Mononuclear cell (primary cell): Measurements from ENCODE around the gene DHCR7. TPM values are rescaled to one million over a fixed set of nuclear protein-coding genes. Genes with fewer than 3 reads are reported as not detected.

Experiments
- H3K27me3 ChIP-seq: 2 replicates; pipeline ENCODE4 v1.6.0; 2011; ENCODE audit warnings: low read length, control low read depth; ENCODE audit not compliant: insufficient read depth
- H3K4me1 ChIP-seq: 2 replicates; pipeline ENCODE4 v1.5.1; 2011; ENCODE audit warnings: mild to moderate bottlenecking, low read length, control low read depth; ENCODE audit not compliant: insufficient read depth
- H3K4me3 ChIP-seq: 2 replicates; pipeline ENCODE4 v1.5.1; 2011; ENCODE audit warnings: mild to moderate bottlenecking, low read length, moderate library complexity
- H3K9me3 ChIP-seq: 2 replicates; pipeline ENCODE4 v1.5.1; 2011; ENCODE audit warnings: low read depth, mild to moderate bottlenecking, control low read depth, low read length
- total RNA-seq: library from RNA; depleted of rRNA; stranded (reverse); fragments of >200 nt; gene quantifications from one replicate; pipeline ENCODE4 v1.2.3, GENCODE V29; 2012

DHCR7 gene
- total RNA-seq, 1 donor, result 5.4 TPM

DNA sequence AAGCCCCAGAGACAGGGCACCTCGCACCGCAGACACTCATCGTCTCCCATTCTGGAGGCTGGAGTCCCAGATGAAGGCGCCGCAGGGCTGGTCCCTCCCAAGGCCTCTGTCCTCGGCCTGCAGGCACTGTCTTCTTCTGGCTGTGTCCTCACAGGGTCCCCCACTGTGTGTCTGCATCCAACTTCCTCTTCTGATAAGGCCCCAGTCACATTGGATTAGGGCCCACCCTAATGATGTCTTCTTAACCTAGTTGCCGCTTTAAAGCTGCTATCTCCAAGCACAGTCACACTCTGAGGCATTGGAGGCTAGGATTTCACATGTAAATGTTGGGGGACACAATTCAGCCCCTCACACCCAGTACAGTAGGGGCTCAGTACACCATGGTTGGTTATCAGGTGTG, 48.9 kb downstream of the DHCR7 start:
- Histone ChIP-seq H3K4me3 (no peak overlapping the region), H3K4me1 (no peaks in the 10 kb centered on the region), H3K27me3 (no peaks in the 10 kb centered on the region), H3K9me3 (no peaks in the 10 kb centered on the region)

GRCh38 chr11:71397961-71398360, 50.2 kb downstream of the DHCR7 start:
- no peaks in the 10 kb centered on the region for H3K27me3 ChIP-seq
- H3K9me3 ChIP-seq, result no peaks in the 10 kb centered on the region
- H3K4me3 ChIP-seq, result no peak overlapping the region
- no peaks in the 10 kb centered on the region for H3K4me1 ChIP-seq

- Histone ChIP-seq H3K4me3 (no peak overlapping the region), H3K9me3 (no peaks in the 10 kb centered on the region), H3K27me3 (no peaks in the 10 kb centered on the region), H3K4me1 (no peaks in the 10 kb centered on the region)
Observed at GRCh38 chr11:71397331-71397860, 50.8 kb downstream of the DHCR7 start.

- no peaks in the 10 kb centered on the region for H3K27me3 ChIP-seq
- no peaks in the 10 kb centered on the region for H3K4me1 ChIP-seq
- H3K4me3 ChIP-seq, result no peak overlapping the region
- no peaks in the 10 kb centered on the region for H3K9me3 ChIP-seq
Observed at GRCh38 chr11:71396548-71397123, 51.6 kb downstream of the DHCR7 start.

DNA sequence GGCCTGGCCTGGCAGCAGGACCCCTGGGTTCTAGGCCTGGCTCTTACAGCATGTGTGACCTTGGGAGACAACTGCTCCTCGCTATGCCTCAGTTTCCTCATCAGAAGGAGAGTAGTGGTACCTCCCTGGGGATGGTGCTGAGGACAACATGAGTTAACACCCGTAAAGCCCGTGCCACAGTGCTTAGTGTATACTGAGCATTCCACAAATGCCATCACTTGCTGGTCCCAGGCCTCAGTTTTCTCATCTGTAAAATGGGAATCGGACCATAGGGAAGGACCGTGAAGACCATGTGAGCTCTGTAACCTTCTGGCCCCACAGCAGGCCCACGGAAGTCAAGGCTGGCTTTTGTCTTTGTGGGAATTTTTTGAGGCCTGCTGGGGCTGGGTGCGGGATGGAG, 52.4 kb downstream of the DHCR7 start:
- H3K4me1 ChIP-seq, result no peaks in the 10 kb centered on the region
- no peaks in the 10 kb centered on the region for H3K9me3 ChIP-seq
- no peak overlapping the region for H3K4me3 ChIP-seq
- H3K27me3 ChIP-seq, result no peaks in the 10 kb centered on the region

- Histone ChIP-seq H3K4me3 (no peak overlapping the region), H3K4me1 (no peaks in the 10 kb centered on the region), H3K27me3 (no peaks in the 10 kb centered on the region), H3K9me3 (no peaks in the 10 kb centered on the region)
Observed at GRCh38 chr11:71395263-71395560, 53.0 kb downstream of the DHCR7 start.

GRCh38 chr11:71393283-71393682, 54.9 kb downstream of the DHCR7 start:
- H3K4me3 ChIP-seq, result no peak overlapping the region
- no peaks in the 10 kb centered on the region for H3K4me1 ChIP-seq
- no peaks in the 10 kb centered on the region for H3K27me3 ChIP-seq
- H3K9me3 ChIP-seq, result no peaks in the 10 kb centered on the region

DNA sequence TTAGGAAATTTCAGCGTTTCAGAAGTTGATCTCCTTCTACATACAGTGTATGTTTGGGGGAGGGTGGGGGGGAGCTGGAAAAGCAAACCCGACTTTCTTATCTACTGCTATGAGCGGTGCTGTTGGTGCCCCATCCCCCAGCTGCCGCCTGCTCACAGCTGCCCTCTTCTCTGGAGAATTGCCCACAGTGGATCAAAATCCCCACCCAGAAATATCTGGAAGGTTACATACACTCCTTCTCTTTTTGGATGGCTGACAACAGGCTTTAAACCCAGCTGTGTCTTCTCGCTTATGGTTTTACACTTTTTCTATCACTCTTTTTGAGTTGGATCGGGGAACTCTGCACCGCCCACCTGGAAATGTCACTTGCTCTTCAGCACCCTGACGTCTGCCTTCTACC, 56.4 kb downstream of the DHCR7 start:
- no peaks in the 10 kb centered on the region for H3K27me3 ChIP-seq
- no peaks in the 10 kb centered on the region for H3K4me1 ChIP-seq
- H3K9me3 ChIP-seq, result no peaks in the 10 kb centered on the region

DNA sequence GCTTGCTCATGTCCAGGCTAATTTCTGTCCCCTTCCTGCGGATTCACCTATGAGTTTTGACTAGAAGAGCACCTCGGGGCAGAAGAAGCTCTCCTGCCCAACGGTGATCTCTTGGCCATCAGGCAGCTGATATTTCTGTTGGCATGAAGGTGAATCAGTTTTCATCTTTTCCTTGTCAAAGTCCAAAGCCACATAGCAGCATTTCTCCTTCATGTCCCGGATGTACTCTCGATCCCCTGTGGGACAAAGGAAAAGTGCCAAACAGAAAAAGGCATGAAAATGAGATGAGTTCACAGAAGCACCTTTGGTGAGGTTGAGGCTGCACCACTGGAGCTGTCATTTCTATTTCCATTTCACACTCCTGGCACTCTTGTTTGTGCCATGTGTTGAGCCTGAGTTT, 56.8 kb downstream of the DHCR7 start:
- H3K4me3 ChIP-seq, result no peak overlapping the region
- H3K4me1 ChIP-seq, result no peaks in the 10 kb centered on the region
- no peaks in the 10 kb centered on the region for H3K9me3 ChIP-seq
- H3K27me3 ChIP-seq, result no peaks in the 10 kb centered on the region

More for the DNA sequence above, 56.4 kb downstream of the DHCR7 start:
- H3K4me3 ChIP-seq, result no peak overlapping the region

GRCh38 chr11:71388637-71389235, 59.5 kb downstream of the DHCR7 start:
- H3K4me3 ChIP-seq, result no peak overlapping the region
- H3K9me3 ChIP-seq, result no peaks in the 10 kb centered on the region
- H3K4me1 ChIP-seq, result no peaks in the 10 kb centered on the region
- H3K27me3 ChIP-seq, result no peaks in the 10 kb centered on the region

GRCh38 chr11:71387784-71388636, 60.2 kb downstream of the DHCR7 start:
- Histone ChIP-seq H3K4me3 (no peak overlapping the region), H3K27me3 (no peaks in the 10 kb centered on the region), H3K9me3 (no peaks in the 10 kb centered on the region), H3K4me1 (peaks cover 2% of the 10 kb centered on the region)

- Histone ChIP-seq H3K4me3 (no peak overlapping the region), H3K4me1 (peaks cover 10% of the 10 kb centered on the region), H3K27me3 (no peaks in the 10 kb centered on the region), H3K9me3 (no peaks in the 10 kb centered on the region)
Observed at GRCh38 chr11:71387200-71387599, 61.0 kb downstream of the DHCR7 start.

DNA sequence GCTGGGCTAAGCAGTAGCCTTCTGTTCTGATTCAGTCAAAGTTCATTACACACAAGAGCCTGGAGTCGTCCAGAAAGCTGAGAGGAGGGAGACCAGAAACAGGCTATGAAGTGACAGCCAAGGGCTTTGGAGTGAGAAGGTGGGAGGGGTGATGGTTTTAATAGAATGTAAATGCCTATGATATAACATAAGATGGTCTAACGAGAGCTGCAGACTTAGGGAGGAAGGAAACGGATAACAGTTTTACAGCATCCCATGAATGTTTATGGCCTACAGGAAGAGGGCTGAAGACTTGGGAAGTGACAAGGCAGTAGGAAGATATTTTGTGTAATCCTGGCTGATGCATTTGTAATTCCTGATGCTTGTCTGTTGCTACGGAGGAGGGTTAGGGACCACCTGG, 62.0 kb downstream of the DHCR7 start:
- Histone ChIP-seq H3K4me1 (peaks cover 18% of the 10 kb centered on the region), H3K27me3 (no peaks in the 10 kb centered on the region), H3K9me3 (no peaks in the 10 kb centered on the region), H3K4me3 (no peak overlapping the region)

DNA sequence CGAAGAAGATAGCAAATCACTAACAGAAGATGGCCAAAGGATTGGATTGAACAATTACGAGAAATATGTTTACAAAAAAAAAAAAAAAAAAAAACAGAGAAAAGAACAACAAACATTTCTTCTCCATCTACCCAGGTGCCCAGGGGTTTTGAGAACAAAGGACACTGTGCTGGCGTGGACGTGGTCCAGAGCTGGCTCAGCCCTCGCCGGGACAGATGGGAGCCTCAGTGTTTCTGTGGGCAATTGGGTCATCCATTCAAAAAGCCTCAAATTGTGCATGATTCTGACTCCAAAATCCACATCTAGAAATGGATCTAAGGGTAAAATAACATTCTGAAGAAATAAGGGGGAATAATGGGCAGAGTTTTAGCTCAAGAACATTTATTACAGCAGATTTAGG, 63.1 kb downstream of the DHCR7 start:
- Histone ChIP-seq H3K27me3 (no peaks in the 10 kb centered on the region), H3K4me1 (peaks cover 23% of the 10 kb centered on the region), H3K9me3 (no peaks in the 10 kb centered on the region), H3K4me3 (no peak overlapping the region)

GRCh38 chr11:71384561-71384960, 63.6 kb downstream of the DHCR7 start:
- Histone ChIP-seq H3K27me3 (no peaks in the 10 kb centered on the region), H3K9me3 (no peaks in the 10 kb centered on the region), H3K4me1 (peaks cover 23% of the 10 kb centered on the region), H3K4me3 (no peak overlapping the region)
